Stimulated activated CD4-positive, alpha-beta T cell treated with anti-CD3 and anti-CD28 coated beads, Interleukin-12 subunit alpha, Interleukin-12 subunit beta, amount 100 ng/mL, for 24 hours (primary cell): ENCODE results near the gene NPC1.

ENCODE experiments used
- DNase-seq, 2 experiments: peaks; one replicate each; pipeline ENCODE4 v3.0.0-alpha.2; 2020; ENCODE audit warnings: low read depth in 2 of 2

Gene NPC1

GRCh38 chr18:23548275-23548674, 38.0 kb downstream of the NPC1 start:
- no peak for DNase-seq

DNA sequence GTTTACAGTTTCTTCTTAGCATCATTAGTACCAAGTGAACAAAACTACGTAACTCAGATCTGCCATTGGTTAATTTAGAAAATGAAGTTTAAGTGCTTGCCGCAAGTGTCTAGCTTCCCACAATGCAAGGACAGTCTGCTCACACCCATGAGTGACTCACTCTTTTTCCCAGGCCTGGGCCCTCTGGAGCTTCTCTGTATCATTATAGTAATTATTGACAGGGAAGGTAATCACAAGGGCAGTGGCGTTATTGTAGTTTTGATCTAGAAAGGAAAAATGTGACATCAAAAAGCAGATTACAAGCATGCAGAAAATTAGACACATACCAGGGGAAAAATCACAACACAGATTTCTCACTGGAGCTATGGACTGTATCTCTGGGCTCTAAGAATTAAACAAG, 38.5 kb downstream of the NPC1 start:
- no peak for DNase-seq

- no peak for DNase-seq
Measured at GRCh38 chr18:23547306-23547705, 39.0 kb downstream of the NPC1 start.

GRCh38 chr18:23545247-23545789, 41.0 kb downstream of the NPC1 start:
- no peak for DNase-seq

GRCh38 chr18:23542461-23542860, 43.8 kb downstream of the NPC1 start:
- no peak for DNase-seq

DNA sequence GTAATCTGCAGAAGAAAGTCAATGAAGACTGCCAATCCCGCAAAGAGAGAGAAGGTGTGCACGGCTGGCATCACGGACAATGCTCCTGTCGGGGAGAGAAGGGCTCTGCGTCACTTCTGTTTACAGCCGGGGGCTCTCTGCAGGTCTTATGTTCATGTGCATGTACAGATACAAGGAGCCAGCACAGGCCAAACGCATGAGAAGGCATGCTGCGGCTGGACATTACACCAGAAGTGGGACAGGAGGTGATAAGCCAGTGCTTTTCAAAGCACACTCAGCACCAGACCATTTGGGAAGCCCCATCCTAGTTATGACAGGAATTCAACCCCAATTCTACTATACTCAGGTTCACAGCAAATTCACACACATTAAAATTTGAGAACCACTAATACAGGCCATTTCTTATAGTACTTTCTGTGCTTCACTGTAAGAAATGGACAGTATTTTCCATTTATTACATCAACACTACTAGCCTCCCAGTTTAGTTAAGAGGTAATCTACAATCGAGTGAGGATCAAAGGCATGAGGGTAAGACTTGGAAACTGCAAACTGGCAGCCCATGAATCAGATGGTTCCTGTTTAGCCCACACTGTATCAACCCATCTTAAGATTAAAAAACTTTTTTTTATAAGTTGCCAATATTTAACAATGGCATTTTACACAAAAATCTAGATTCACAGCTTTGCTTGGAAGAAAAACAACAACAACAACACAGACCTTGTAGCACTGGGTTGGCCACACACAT, 44.8 kb downstream of the NPC1 start:
- DNase-seq: no peak

DNA sequence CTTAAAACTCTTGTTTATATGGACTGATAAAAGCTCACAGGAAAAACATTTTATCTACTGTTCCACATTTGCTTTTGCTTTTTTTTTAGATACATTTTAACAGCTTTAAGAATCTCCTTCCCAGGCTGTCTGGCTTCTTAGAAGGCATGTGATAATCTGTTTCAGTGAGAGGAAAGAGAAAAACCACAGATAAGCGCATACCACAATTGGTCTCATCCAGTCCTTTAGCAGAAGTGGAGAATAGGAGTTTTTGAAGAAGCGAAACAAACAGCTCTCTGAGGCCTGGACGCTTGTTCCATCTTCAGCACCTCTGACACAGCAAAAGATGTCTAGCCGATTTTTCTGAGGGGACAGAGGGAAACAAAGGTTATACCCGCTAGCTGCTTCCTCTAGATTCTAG, 45.4 kb downstream of the NPC1 start:
- DNase-seq: no peak

GRCh38 chr18:23539911-23540525, 46.3 kb downstream of the NPC1 start:
- no peak for DNase-seq

GRCh38 chr18:23539296-23539695, 47.0 kb downstream of the NPC1 start:
- no peak for DNase-seq

- DNase-seq: no peak
Measured at GRCh38 chr18:23538870-23539269, 47.4 kb downstream of the NPC1 start.

GRCh38 chr18:23538001-23538400, 48.3 kb downstream of the NPC1 start:
- no peak for DNase-seq

DNA sequence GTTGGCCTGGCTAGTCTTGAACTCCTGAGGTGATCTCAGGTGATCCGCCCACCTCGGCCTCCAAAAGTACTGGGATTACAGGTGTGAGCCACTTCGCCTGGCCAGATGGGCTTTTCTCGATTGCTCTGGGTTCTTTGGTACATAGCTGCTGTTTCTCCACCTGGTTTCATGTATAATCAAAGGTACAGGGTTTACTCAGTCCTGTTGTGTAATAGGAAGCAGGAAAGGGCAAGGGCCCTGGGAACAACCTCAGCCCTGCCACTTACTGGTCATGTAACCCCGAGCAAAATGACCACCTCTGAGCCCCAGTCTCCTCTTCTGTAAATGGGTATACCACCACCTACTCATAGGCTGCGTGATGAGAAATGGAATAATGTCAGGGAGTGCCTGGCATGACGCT, 49.0 kb downstream of the NPC1 start:
- no peak for DNase-seq

DNA sequence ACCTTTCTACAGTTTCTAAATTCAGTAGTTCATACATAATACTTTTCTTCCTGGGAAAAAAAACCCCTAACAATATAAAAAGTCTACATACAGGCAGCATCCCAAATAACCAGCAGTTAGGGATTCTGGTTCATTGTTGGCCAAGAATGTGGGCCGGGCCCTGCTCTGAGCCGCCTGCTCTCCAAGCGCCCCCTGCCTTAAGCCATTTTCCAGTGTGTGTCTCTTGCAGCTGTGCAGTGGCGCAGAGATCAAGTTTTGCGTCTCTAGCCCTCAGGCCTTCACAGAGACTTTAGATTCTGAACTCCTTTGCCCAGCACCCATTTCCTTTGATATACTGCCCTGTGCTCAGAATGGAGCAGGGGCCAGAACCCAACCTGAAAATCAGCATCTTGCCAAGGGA, 50.1 kb downstream of the NPC1 start:
- no peak for DNase-seq

DNA sequence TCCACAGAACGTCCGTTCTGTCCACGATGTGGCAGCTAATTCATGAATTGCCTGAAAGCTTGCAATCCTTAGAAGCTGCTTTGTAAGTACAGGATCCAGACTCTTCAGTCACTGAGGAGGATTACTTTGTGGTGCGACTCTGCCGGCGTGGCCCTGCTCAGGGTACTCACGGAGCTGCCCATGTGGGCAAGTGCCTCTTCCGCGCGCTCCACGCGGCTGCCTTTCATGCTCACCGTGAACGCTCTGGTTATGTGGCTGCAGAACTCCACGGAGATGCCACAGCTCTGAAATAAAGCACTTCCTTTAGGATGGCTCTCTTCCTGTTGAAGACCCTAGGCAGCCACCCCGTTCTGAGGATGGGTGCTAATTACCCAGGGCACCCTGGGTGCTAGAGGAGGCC, 52.0 kb downstream of the NPC1 start:
- no peak for DNase-seq

GRCh38 chr18:23532848-23533247, 53.5 kb downstream of the NPC1 start:
- DNase-seq: no peak

GRCh38 chr18:23531912-23532311, 54.4 kb downstream of the NPC1 start:
- DNase-seq: no peak

GRCh38 chr18:23530195-23530594, 56.1 kb downstream of the NPC1 start:
- no peak for DNase-seq

GRCh38 chr18:23529604-23530003, 56.7 kb downstream of the NPC1 start:
- DNase-seq: no peak

GRCh38 chr18:23528580-23529472, 57.5 kb downstream of the NPC1 start:
- no peak for DNase-seq

DNA sequence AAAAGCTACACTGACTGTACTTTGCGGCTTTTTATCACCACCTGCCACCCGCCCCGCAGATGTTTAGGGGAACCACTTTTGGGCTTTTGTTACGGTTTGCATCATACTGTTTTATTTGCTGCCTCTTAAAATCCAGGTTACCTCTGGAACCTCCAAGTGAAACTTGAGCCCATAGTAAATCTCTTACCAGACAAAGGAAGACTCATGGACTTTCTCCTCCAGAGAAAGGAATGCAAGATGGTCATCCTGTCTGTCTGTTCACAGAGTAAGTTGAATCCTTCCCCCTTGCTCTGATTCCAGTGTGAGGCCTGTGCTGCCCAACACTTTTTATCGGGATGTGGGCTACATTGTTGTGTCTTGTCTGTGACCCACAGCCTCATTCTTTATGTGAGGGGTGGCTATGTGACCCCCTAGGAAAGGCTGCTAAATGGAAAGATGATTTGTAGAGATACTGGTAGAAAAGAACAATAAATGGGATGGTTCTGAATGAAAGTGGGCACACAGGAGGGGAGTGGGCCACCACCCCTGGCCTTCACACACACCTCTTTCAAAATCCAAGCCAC, 59.7 kb downstream of the NPC1 start:
- no peak for DNase-seq

- DNase-seq: no peak
Measured at GRCh38 chr18:23524213-23524707, 62.0 kb downstream of the NPC1 start.
